HG02571 (cell line): ENCODE measurements around the gene HS6ST3.
"Not testable (repeated sequence)": the region's sequence is repeated elsewhere in the genome, so short reads cannot be mapped to it uniquely, and the experiment has no call there.

Source experiments
- ATAC-seq: cut with Tn5 transposase; IDR thresholded peaks from one replicate; pipeline ENCODE4 v1.9.1; 2021; ENCODE audit warnings: mild to moderate bottlenecking, moderate library complexity; ENCODE audit not compliant: unreplicated experiment

Gene HS6ST3

GRCh38 chr13:96091164-96092117, 1.5 kb downstream of the HS6ST3 start:
- ATAC-seq, result no peak

DNA sequence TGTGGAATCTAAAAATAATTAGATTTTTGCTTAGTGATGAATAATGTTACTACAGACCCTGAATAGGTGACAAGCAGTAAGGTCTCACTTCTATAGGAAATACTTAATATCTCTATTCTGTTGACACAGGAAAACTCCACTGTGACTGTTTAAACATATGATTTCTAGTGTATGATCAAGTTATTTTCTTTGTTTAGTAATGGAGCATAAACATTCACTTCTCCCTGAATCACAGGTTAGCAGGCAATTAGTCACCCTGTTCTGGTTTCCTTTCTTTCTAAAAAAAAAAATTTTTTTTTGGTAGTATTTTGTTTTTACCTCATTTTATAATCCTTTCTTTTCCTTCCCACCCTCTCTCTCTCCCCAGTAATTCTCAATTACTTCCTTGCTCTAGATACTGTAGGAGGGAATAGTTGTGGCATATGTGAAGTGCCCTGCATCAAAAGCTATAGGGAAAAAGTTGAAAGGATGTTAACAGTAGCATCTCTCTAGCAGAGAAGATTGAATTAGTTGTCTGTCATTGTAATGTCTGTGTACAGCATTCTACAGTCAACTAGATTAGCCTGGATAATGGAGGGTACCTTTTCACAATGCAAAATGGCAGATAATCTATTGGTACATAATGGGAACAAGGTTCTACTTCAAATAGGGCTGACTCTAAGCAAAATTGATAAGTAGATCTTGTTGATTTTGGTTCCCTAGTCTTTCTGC, 3.5 kb downstream of the HS6ST3 start:
- no peak for ATAC-seq

- ATAC-seq, result no peak
Measured at GRCh38 chr13:96100457-96101220, 10.7 kb downstream of the HS6ST3 start.

DNA sequence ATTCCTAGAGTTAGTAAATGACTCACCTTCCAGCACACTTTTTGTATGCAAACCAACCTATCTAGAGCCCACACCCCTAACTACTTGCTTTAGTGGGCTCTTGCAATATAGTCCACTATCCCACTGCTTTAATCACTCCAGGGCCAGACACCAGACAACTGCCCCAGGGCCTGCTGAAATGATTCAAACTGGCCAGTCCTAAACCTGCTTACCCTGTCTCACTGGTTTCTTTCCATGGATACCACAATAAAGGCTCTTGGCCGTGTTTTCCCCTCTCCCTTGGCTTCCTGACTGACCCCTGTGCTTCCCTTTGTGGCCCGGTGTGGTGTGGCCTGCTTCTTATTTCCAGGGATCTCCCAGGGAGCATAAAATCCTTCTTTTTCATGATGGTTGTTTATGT, 14.6 kb downstream of the HS6ST3 start:
- ATAC-seq, result no peak

DNA sequence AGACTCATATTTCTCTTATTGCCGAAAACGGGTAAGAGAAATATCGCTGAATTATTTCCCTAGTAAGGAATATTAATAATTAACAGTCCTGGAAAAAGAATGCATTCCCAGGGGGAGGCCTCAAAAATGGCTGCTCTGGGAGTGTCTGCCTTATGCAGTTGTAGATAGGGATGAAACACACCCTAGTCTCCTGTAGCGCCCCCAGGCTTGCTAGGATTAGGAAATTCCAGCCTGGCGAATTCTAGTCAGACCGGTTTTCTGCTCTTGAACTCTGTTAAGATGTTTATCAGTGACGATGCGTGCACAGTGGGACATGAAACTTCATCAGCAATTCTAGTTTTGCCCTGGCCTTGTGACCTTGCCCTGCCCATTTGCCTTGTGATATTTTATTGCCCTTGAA, 18.2 kb downstream of the HS6ST3 start:
- ATAC-seq, result not testable (repeated sequence)

DNA sequence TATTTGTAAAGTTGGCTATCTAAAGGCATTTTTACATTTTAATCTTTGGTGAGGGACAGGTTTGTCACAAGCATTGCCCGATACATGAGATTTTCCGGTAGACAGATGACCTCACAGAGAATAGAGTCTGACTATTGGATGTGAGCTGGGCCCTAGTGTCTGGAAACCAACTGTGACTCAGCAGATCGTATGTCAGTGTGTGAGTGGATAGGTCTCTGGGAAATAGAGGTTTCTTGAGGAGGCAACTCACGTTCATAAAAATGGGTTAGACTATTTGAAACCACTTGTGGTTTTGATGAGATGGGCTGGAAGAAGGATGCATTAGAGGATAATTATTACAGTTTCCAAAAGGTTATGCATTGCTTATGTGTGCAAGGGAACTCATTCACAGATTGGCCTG, 19.2 kb downstream of the HS6ST3 start:
- ATAC-seq, result no peak

DNA sequence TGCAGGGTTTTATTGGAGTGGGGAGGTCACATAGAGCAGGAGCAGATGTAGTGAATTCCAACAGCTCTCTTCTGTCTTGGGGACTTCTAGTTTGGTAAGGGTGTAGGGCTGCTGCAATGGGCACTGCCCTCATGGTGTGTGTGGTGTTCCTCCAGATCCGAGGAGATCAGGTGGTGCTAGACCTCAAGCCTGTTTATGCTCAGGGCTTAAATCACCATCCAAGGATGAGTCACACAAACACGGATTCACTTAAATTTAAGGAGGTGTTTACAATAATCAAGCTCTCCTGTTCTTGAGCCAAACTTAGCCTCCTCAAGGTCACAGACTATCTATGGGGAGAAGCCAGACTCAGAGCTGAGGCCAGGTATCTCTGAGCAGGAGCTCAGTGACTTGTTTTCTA, 23.0 kb downstream of the HS6ST3 start:
- no peak for ATAC-seq

- ATAC-seq, result not testable (repeated sequence)
Measured at GRCh38 chr13:96115368-96115767, 25.5 kb downstream of the HS6ST3 start.

GRCh38 chr13:96119921-96120320, 30.0 kb downstream of the HS6ST3 start:
- no peak for ATAC-seq

- ATAC-seq, result no peak
Measured at GRCh38 chr13:96130818-96131340, 41.0 kb downstream of the HS6ST3 start.

- no peak for ATAC-seq
Measured at GRCh38 chr13:96141032-96141431, 51.1 kb downstream of the HS6ST3 start.

DNA sequence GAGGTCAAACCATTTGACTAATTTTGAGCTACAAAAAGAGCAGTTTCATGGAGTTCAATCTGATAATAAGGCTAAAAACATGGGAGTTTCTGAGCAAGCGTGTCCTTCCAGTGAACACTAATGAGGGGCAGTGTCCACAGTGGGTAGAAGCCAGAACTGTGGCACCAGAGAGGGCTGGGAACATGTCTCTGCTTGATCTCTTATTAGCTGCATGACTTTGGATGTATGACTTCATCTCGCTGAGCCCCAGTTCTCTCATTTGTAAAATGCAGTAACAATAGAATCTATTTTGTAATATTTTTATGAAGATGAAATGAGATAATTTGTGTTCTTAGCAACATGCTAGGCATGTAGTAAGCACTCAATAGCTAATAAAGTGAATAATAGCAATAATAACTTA, 69.8 kb downstream of the HS6ST3 start:
- no peak for ATAC-seq

DNA sequence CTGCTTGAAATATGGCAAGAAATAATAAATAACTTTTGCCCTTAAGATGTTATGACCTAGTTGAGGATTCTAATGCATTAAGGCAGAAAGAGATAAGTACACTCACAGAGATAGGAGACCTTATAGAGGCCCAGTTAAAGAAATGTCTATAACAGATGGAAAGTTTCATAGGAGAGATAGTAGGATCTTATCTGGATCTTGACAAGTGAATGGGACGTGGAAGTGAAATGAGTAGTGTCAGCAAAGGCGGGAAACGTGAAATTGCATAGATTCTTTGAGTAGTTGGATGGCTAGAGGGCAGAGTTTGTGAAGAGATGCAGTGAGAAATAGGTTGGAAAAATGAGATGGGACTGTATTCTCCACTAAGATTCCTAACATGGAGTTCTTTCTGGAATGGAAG, 71.2 kb downstream of the HS6ST3 start:
- no peak for ATAC-seq

- ATAC-seq, result no peak
Measured at GRCh38 chr13:96165840-96166239, 75.9 kb downstream of the HS6ST3 start.

- ATAC-seq, result no peak
Measured at GRCh38 chr13:96172066-96172465, 82.2 kb downstream of the HS6ST3 start.

GRCh38 chr13:96178759-96179158, 88.9 kb downstream of the HS6ST3 start:
- no peak for ATAC-seq

- ATAC-seq, result no peak
Measured at GRCh38 chr13:96179309-96179708, 89.4 kb downstream of the HS6ST3 start.

DNA sequence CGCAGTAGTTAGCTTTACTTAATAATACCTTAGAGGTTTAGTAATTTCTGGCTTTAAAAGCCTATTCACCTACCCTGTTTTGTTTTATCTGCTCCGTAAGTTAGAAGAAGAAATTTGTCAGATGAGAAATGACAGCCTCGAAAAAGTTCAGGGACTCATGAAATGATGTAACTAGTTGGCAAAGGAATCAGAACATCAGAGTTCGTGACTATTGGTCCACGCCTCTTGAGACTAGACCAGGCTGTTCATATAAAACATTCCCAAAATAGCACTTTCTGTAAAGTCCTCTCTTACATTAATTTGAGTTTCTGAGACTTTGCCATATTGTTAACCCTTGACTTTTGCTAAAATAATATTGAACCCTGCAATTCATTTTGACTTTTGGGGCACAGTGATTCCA, 92.0 kb downstream of the HS6ST3 start:
- no peak for ATAC-seq

GRCh38 chr13:96185818-96186217, 95.9 kb downstream of the HS6ST3 start:
- no peak for ATAC-seq

DNA sequence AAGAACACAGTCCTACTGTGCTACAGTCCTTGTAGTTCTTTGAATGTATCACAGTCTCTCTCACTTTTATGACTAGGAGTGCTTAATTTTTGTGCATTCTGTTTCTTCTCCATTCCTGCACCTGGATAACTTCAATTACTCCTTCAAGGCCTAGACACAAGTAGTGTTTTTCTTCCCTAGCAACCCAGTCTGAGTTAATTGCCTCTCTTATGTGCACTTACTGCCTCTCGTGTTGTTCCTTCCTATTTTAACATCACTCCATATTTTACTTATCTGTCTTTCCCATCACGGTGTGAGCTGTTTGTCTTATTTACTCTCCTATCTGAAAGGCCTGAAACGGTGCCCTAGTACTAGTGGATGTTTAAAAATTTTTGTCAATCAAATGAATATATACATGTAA, 101.5 kb downstream of the HS6ST3 start:
- no peak for ATAC-seq

- ATAC-seq, result no peak
Measured at GRCh38 chr13:96193728-96194310, 103.9 kb downstream of the HS6ST3 start.
